Measurements from ENCODE around the gene PCSK4.

GRCh38 chr19:1438035-1438932, 51.9 kb downstream of the PCSK4 start, which contains the start of gene RPS15:
- TF ChIP-seq RFX5 (IDR thresholded peaks at IDR 0.05; ENCODE audit: low read depth, low read length) = no peak
- TF ChIP-seq BHLHE40 (IDR thresholded peaks at IDR 0.05; ENCODE audit: low read depth, low read length) = peak; percentile 46; the same call in 1 of the 2 replicates
- TF ChIP-seq POLR2A (IDR thresholded peaks at IDR 0.05; ENCODE audit: low read depth, low read length) = peak; percentile 98
- peak; percentile 97 for TF ChIP-seq CTCF (conservative IDR thresholded peaks at IDR 0.05; ENCODE audit: low read depth, low read length)

Measured in IMR-90 (cell line).